Gastrocnemius medialis (tissue), 4 donors: ENCODE data around the gene PSMD11. TPM values are rescaled to one million over a fixed set of nuclear protein-coding genes. Genes with fewer than 3 reads are reported as not detected.
"Not testable (repeated sequence)": the region's sequence is repeated elsewhere in the genome, so short reads cannot be mapped to it uniquely, and the experiment has no call there.

Experiments used
- ATAC-seq, 2 donors: fragments of 150-250 bp; one replicate each; pipeline ENCODE4 v1.9.1; 2016
- DNase-seq, 2 donors: peaks; one replicate each; pipeline ENCODE4 v3.0.0-alpha.2; 2019
- H3K27ac ChIP-seq, 4 donors: fragments of 200-600 bp; sonication (generic); 1 replicate in 1 of 4; 2 replicates in 3 of 4; pipeline ENCODE4 v1.5.1; 2016 to 2018; ENCODE audit warnings: mild to moderate bottlenecking in 2 of 4, moderate library complexity in 1 of 4
- H3K27me3 ChIP-seq, 3 donors: fragments of 200-600 bp; sonication (generic) in 2 of 3; 1 replicate in 1 of 3; 2 replicates in 2 of 3; pipeline versions ENCODE4 v1.5.1 to v1.6.0; 2016 to 2019; ENCODE audit warnings: mild to moderate bottlenecking in 1 of 3, moderate library complexity in 1 of 3
- H3K36me3 ChIP-seq, 2 donors: fragments of 200-600 bp; sonication (generic) in 1 of 2; one replicate each; pipeline ENCODE4 v1.5.1; 2017 to 2018
- H3K4me1 ChIP-seq, 2 donors: fragments of 200-600 bp; sonication (generic) in 1 of 2; one replicate each; pipeline ENCODE4 v1.5.1; 2016 to 2017; ENCODE audit warnings: mild to moderate bottlenecking in 2 of 2
- H3K4me3 ChIP-seq, 4 donors: fragments of 200-600 bp; sonication (generic) in 3 of 4; 1 replicate in 1 of 4; 2 replicates in 3 of 4; pipeline ENCODE4 v1.5.1; 2016 to 2019; ENCODE audit warnings: mild to moderate bottlenecking in 2 of 4
- H3K9me3 ChIP-seq, 3 donors: fragments of 200-600 bp; sonication (generic) in 2 of 3; 1 replicate in 1 of 3; 2 replicates in 2 of 3; pipeline ENCODE4 v1.5.1; 2016 to 2019
- POLR2A ChIP-seq, 2 donors: fragments of 450-650 bp; IDR thresholded peaks; one replicate each; pipeline ENCODE4 v1.6.1; 2017; ENCODE audit warnings: antibody characterized with exemption in 2 of 2, mild to moderate bottlenecking in 2 of 2, moderate library complexity in 2 of 2
- in situ Hi-C, 4 donors: fragments of 200-750 bp; cut with MboI; loops; one replicate each; pipeline versions ENCODE4 v1.15.0 to v1.8.0; 2017; ENCODE audit warnings: low sequenced_read_pairs in 4 of 4
- intact Hi-C: fragments of 100-400 bp; cut with DNase I; formaldehyde crosslinking; loops from one replicate; pipeline ENCODE4 v1.15.1; 2023; ENCODE audit warnings: low total_unique reads
- total RNA-seq, 4 donors: library from RNA; depleted of rRNA; stranded (reverse); fragments of >200 nt; gene quantifications; one replicate each; pipeline versions ENCODE4 v1.1.0 to v1.2.3, GENCODE V29; 2016
- TF ChIP-seq, protein P1 (sequence below), 5 experiments: fragments of 450-650 bp in 3 of 5; fragments of 200-600 bp in 2 of 5; sonication (generic) in 2 of 5; IDR thresholded peaks in 4 of 5; conservative IDR thresholded peaks in 1 of 5; 1 replicate in 4 of 5; 2 replicates in 1 of 5; pipeline ENCODE4 v1.5.1; 2016 to 2019; ENCODE audit warnings: antibody characterized with exemption in 5 of 5, mild to moderate bottlenecking in 3 of 5, moderate library complexity in 3 of 5

The PSMD11 gene
- total RNA-seq, 4 donors from 2014 or later, result 81.7 to 215 (median 191) TPM

DNA sequence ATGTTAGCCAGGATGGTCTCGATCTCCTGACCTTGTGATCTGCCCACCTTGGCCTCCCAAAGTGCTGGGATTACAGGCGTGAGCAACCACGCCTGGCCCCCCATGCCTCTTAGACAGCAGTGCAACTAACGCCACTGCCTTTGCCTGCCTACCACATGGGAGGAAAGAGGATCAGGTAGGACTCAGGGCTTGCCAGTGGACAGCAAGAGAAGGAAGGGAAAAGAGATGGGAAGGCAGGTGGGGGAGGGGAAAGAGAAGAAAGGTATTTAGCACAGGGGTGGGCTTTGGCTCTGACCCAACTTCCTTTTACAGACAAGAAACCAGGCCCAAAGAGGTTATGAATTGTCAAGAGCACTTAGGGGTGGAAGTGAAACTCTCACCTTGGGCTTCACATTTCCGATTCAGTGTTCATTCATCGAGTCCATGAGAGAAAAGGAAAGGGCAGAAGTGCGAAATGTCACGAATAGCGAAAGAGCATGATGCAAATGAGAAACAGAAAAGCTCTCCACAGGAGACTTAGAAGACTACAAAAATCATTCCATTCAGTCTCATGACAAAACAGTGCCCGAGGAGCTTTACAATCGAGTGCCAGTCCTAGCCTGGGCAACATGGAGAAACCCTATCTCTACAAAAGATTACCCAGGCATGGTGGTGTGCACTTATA is 78.8 kb downstream of the PSMD11 start:
- no peak for DNase-seq
- Histone ChIP-seq H3K4me1 (peaks cover 23 to 28% of the 10 kb centered on the region in 2 donors), H3K9me3 (no peaks in the 10 kb centered on the region), H3K27me3 (no peaks in the 10 kb centered on the region), H3K36me3 (no peaks in the 10 kb centered on the region), H3K27ac (no peak overlapping the region), H3K4me3 (no peak overlapping the region)
- no peak for ATAC-seq
- intact Hi-C loops (no loop called here), in situ Hi-C loops (no loop called here)
- no peak for TF ChIP-seq POLR2A (IDR thresholded peaks at IDR 0.05)
- TF ChIP-seq, protein P1, sequence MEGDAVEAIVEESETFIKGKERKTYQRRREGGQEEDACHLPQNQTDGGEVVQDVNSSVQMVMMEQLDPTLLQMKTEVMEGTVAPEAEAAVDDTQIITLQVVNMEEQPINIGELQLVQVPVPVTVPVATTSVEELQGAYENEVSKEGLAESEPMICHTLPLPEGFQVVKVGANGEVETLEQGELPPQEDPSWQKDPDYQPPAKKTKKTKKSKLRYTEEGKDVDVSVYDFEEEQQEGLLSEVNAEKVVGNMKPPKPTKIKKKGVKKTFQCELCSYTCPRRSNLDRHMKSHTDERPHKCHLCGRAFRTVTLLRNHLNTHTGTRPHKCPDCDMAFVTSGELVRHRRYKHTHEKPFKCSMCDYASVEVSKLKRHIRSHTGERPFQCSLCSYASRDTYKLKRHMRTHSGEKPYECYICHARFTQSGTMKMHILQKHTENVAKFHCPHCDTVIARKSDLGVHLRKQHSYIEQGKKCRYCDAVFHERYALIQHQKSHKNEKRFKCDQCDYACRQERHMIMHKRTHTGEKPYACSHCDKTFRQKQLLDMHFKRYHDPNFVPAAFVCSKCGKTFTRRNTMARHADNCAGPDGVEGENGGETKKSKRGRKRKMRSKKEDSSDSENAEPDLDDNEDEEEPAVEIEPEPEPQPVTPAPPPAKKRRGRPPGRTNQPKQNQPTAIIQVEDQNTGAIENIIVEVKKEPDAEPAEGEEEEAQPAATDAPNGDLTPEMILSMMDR (IDR thresholded peaks at IDR 0.05 in 4 of 5, conservative IDR thresholded peaks at IDR 0.05 in 1 of 5), result no peak

DNA sequence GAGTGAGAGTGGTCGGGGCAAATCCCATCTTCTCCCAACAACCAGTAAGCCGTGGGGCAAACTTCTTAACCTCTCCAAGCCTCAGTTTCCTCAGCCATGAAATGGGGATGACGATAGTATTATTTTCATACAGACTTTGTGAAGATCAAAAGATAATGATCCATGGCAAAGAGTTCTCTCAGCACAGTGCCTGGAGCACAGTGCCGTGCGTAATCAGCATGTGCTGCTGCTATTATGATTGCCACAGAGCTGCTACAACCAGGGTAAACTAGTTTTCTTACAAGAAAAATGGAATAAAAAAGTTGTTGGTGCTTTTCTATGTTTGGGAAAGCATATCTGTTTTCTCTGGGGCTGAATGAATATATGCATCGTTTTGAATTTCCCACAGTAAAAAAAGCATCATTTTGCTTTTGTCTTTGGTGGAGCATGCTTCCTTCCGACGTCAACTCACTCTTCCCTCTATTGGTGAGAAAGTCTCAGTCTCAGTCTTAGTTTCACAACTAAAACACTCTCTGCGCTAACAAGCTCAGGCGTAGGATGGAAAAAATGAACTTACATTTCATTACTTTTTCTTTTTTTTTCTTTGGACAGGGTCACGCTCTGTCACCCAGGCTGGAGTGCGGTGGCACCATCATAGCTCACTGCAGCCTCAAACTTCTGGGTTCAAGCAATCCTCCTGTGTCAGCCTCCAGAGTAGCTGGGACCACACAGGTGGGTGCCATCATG is 79.7 kb downstream of the PSMD11 start:
- Histone ChIP-seq H3K4me1 (peaks cover 23 to 24% of the 10 kb centered on the region in 2 donors), H3K27me3 (no peaks in the 10 kb centered on the region), H3K36me3 (no peaks in the 10 kb centered on the region), H3K9me3 (no peaks in the 10 kb centered on the region), H3K27ac (no peak overlapping the region), H3K4me3 (no peak overlapping the region)
- DNase-seq, result no peak
- in situ Hi-C loops, result no loop called here
- no peak for ATAC-seq
- no peak for TF ChIP-seq POLR2A (IDR thresholded peaks at IDR 0.05)
- TF ChIP-seq, protein P1 (IDR thresholded peaks at IDR 0.05 in 4 of 5, conservative IDR thresholded peaks at IDR 0.05 in 1 of 5), result no peak
- intact Hi-C loops, result no loop called here

DNA sequence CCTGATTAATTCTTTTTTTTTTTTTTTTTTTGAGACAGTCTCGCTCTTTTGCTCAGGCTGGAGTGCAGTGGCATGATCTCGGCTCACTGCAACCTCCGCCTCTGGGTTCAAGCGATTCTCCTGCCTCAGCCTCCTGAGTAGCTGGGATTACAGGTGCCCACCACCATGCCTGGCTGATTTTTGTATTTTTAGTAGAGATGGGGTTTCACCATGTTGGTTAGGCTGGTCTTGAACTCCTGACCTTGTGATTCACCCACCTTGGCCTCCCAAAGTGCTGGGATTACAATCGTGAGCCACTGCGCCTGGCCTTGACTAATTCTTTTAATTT is 80.2 kb downstream of the PSMD11 start:
- H3K27ac ChIP-seq, intact Hi-C loops, H3K4me3 ChIP-seq, ATAC-seq, H3K27me3 ChIP-seq, DNase-seq, H3K36me3 ChIP-seq, in situ Hi-C loops, H3K9me3 ChIP-seq: not testable (repeated sequence)
- peaks cover 23% of the 10 kb centered on the region in 2 donors for H3K4me1 ChIP-seq

DNA sequence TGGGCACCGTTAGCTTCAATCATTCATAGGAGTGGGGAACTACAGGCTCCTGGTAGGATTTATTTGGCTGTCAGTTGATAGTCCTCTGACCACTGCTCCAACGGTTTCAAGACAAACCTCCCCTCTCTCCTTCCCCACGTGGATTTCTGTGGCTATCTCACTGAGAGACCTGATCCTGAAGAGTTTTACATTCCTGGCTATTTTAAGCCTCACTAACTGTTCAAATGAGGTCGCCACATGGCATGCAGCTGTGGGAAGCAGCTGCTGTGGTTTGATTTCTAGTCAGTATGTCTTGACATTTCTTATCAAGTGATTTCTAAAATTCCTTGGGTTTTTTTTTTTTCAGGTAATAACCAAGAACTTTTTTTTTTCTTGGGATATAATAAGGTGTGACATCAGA is 80.8 kb downstream of the PSMD11 start:
- in situ Hi-C loops (no loop called here), intact Hi-C loops (no loop called here)
- Histone ChIP-seq H3K27me3 (no peaks in the 10 kb centered on the region), H3K9me3 (no peaks in the 10 kb centered on the region), H3K4me1 (peaks cover 17 to 20% of the 10 kb centered on the region in 2 donors), H3K4me3 (no peak overlapping the region), H3K36me3 (no peaks in the 10 kb centered on the region), H3K27ac (no peak overlapping the region)
- peak in 1 of 2 donors; percentile 47 for ATAC-seq
- DNase-seq, result no peak
- TF ChIP-seq, protein P1 (IDR thresholded peaks at IDR 0.05 in 4 of 5, conservative IDR thresholded peaks at IDR 0.05 in 1 of 5), result no peak
- TF ChIP-seq POLR2A (IDR thresholded peaks at IDR 0.05), result no peak

DNA sequence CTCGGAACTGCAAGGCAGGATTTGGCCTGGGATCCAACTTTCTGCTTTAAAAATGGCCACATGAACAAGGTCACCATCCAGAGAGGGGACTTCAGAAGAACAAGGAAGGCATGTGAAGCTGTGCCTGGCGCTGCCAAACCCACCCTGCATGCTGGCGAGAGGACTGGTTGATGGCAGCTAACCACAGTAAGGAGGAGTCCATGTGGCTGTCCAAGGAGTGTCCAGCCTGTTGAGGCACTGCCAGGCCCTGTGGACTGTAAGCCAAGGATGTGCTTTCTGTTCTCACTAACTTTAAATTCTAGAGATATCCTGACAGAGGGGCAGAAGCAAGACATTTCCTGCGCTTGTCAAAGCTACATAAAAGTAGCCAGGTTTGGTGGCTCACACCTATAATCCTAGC is 82.8 kb downstream of the PSMD11 start:
- Histone ChIP-seq H3K27me3 (no peaks in the 10 kb centered on the region), H3K4me1 (peaks cover 12 to 14% of the 10 kb centered on the region in 2 donors), H3K9me3 (no peaks in the 10 kb centered on the region), H3K27ac (no peak overlapping the region), H3K36me3 (no peaks in the 10 kb centered on the region), H3K4me3 (no peak overlapping the region)
- TF ChIP-seq, protein P1 (IDR thresholded peaks at IDR 0.05 in 4 of 5, conservative IDR thresholded peaks at IDR 0.05 in 1 of 5), result no peak
- DNase-seq, result no peak
- no peak for ATAC-seq
- intact Hi-C loops, result no loop called here
- in situ Hi-C loops, result no loop called here
